HG02938 (cell line): ENCODE data around the gene CFAP161.

Source experiments
- ATAC-seq: cut with Tn5 transposase; IDR thresholded peaks from one replicate; pipeline ENCODE4 v1.9.1; 2021; ENCODE audit warnings: mild to moderate bottlenecking, moderate library complexity; ENCODE audit not compliant: unreplicated experiment

Gene CFAP161

DNA sequence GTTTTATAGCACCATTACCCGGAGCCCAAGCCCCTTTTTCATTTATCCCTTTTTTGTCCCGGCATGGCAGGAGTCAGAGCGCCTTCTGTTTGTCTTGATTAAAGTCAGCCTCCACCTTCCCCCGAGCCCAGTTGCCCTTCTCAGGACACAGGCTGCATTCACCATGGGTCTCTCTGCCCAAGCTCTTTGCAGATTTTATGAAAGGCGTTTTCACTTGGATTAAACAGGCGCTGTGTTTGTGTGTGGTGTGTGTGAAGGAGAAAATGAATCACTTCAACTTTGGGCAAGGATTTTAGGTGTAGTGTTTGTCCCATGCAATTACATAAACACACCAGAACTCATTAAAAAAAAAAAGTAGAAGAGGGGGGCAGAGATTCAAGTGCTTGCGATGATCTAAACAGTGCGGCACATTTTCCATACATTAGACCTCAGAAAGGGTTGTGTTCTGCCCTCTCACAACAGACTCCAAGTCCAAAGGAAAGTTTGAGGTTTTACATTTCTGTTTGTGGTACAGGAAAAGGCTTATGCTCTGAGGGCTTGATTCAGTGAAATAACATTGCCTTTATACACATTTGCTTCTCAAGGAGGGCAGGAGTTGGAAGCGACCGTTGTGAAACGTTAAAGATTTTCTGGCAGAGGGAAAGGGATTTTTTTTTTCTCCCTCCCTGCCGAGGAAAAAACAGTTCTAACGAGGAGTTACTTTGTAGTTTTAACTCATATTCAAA, 48.1 kb downstream of the CFAP161 start:
- no peak for ATAC-seq

DNA sequence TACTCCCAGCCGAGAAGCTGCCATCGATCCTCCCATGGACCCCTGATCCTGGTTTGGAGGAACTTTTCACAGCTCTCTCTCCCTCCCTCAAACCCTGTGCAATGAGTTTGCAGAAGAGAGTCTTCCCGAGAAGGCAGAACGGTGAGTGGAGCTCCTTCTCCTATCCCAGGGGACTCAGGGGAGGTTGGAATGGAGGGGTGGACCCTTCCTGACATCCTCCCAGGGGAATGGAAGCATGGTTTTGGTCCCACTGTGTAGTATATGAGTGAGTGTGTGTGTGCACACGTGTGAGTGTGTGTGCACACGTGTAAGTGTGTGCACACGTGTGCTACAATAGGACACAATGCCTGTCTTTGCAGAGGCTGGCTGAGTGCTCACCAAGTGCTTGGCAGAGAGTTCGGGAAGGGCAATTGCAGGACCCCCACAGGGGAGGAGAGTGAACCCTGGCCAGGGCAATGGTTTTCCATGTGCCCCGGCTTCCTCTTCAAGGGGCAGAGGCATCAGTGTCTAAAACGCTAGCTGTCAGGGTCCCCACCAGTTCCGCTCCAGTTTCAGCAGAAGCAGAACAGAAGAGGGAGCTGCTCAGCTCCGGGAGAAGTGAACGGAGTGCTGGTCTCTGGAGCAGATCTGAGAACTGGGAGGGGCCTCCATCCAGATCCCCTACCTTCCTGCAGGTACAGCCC, 48.8 kb downstream of the CFAP161 start:
- no peak for ATAC-seq

DNA sequence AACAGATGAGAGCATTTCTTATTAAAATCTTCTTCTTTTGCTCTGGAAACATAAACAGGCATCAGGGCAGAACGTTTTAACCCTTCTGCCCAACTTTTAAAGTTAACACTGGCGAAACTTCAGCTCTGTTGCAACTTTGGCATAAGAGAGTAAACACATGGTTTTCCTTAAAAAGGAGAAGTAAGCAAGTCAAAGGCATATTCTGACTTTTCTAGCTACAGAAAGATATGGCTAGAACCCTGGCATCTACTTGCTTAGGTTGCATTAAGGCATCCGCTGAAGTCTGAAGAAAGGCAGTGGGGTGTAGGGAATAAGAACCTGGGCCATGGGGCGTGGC, 49.3 kb downstream of the CFAP161 start:
- no peak for ATAC-seq

DNA sequence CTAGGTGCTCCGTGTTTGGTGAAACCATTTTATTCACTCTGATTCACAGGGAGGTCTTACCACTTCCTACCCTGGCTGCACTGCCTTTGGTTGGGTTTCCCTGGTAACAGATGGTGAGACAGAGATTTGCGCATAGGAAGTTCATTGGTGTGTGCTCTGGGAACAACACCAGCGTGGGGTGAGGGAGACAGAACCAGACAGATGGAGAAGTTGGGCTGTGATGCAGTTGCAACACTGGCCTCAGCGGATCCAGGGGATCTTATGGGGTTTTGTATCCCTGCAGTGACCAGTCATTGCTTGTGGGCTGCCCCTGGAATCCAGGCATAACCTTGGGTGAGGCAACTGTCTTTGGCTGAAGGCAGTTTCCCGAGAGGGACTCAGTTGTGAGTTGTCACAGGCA, 50.1 kb downstream of the CFAP161 start:
- no peak for ATAC-seq

DNA sequence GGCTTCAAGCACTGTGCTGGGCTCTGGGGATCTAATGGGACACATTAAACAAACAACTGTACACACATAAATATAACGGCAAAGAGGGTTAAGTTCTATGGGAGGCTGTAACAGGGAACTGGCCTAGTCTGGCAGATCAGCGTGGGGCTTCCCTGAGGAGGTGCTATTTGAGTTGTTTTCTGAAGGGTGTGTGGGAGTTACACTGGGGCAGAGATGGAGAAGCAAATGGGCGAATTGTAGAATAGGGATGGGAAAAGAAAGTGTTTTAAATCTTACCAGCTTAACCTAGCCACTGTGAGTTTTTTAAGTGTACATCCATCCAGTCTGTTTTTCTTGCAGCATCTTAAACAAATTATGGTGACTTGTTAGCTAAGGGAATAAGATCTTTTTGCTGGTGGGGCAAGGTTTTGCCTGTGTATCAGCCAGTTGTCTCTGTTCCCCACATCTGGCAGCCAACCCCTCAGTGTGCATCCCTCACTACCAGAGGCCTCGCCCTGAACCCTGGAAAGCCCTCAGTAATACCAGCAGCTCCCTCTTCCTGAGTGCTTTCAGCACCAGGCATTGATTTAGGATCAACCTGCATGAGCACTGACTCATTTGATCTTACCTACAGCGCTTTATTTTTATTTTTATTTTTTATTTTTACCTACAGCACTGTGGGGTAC, 51.7 kb downstream of the CFAP161 start:
- ATAC-seq, result no peak

DNA sequence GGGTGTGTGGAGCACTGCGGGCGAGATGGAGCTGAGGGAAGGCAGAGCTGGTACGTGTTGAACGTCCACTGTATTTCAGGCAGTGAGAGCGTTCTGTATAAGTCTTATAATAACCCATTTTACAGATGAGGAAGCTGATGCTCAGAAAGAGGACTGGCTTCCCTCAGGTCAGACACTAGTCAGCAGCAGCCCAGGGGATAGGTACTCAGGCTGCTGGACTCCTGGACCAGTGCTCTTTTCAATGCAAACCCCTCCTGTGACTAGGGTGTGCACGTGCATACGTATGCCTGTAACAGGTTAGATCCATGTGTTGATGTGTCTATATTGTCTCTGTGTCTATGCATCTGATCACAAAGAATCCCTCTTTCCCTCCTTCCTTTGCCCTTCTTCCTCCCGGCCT, 54.3 kb downstream of the CFAP161 start:
- no peak for ATAC-seq

DNA sequence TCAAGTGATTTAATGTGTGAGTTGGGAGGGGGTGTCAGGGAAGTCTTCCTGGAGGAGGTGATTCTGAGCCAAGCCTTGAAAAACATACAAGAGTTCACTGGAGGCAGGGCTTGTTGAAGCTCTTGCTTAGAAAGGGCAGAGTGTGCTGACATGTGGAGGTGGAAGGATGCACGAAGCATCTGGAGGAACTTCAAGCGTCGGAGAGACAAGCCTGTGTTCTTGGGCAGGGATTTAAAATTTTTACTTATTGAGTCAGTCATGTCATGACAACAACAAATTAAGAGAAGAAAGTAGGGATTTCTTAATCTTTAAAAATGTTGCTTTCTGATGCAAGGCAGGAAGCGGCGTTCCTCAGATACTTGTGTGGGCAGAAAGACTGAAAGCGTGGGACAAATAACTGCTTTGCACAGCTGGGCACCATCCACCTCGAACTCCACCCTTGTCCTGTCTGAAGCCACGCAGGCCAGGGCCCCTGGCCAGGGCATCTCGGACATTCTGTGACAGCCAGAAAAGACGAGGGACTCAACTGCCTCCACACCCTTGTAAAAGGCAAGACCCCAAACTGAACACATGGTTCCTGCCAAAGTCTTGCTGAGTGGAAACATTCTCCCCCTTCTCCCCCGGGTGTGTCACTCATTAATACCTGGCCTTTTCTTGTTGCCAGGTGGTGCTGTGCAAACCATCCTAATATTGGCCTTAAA, 55.7 kb downstream of the CFAP161 start:
- no peak for ATAC-seq

DNA sequence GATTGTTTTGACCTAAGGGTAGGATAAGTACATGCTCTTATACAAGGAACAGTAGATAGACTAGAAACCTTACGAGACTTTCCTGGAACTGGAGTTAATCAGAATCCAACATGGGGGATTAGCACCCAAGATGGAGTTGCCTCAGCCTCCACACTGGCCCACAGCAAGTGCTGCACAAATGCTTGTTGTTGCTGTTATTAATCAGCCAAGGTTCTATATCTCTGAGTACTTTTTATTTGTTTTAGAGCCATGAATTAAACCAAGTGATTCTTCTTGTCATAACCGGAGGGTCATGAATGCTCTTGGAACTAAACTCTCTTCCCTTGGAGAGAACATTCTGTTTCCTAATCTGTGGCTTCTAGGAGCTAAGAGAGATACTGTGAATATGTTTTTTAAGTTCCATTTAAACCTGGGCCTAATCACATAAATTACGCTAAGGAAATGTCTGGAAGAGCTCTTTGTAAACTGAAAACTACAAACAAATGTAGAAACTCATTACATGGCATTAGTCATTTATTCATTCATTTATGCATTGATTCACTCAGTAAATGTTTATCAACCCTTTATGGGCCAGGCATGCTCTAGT, 56.9 kb downstream of the CFAP161 start:
- no peak for ATAC-seq

DNA sequence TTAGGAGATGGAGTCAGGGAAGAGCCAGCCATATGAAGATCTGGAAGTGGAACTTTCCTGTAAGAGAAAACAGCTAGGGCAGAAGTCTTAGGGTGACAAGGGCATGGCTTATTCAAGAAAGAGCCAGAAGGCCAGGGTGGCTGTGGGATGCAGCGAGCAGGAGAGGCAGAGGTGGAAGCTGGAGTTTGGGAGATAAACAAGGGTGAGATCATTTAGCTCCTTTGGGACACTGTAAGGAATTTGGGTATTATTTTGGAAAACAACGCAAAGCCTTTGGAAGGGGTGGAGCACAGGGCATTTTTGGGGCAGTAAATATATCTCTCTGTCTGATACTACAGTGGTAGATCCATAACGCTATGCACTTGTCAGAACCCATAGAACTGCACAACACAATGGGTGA, 57.6 kb downstream of the CFAP161 start:
- no peak for ATAC-seq

DNA sequence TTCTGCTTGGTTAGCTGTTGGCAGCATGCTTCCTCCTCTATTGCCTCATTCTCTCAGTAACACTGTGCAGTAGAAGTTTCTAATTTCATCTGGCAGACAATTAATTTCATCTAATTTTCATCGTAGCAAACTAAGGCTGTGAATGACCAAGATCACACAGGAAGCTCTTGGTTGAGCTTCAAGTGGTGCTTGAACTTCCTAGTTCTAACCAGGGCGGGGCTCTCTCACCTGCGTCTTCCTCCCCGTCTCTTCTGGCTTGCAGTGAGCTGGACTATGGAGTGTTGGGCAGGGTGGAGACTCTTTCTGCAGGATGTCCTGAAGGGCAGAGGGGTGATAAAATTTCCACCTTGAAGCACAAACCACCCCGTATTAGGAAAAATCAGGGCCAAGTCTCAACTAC, 60.7 kb downstream of the CFAP161 start:
- ATAC-seq, result no peak

DNA sequence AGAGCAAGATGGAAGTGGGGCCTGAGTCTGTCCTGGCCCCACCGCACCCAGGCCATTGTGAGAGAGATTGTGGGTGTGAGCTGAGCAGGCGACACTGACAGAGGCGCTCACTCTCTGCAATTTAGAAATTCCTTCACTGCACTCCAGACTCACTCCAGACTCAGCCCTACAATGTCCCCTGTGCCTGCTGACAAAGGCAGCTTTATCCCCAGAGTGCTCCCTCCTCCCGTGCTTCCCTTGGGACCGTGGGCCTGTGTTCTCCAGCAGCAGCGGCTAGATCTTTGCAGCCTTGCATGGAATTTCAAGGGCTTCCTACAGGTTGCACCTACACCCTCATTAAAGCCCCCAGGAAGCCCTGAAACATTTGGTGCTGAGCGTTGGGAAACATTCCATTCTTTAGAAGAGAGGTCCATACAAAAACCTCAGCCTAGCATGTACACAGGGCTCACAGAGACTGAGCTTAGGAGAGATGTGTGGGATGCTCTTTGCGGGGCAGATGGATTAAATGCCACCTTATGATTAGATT, 61.3 kb downstream of the CFAP161 start:
- no peak for ATAC-seq

DNA sequence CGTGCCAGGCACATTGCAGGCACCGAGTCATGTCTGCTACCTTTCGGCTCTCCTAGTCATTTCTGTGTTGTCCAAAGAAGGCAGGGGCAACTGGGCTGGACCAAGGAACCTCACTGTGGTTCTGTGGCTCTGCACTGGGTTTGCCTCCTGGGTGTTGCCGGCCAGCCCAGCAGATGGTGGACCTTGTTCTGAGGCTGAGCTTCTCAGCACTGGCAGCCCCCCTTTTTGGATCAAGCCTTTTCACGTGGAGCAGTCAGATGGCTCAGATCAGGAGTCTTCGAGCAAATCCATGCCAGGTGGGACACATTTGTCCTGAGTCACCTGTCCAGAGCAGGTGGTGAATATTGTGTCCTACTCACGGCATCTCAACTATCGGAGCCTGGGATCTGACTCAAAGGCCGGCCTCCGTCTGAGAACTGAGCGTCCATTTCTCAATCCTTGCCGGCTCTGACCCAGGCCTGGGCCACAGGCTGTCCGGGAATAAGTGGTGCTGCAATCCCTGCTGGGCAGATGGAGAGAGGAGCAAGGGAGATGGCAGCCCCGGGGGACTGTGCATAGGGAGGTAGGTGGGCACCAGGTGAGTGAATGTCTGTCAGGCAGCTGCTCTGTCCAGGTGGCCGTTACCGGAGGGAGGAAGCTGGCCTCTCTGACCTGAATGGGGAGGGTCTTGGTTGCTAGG, 62.6 kb downstream of the CFAP161 start, which contains the start of gene IL16:
Gene IL16 (plus strand): TSS at position 304 of the 679 bp plus-strand sequence. CDS start 28,521 bp downstream, outside the sequence.
- no peak for ATAC-seq

DNA sequence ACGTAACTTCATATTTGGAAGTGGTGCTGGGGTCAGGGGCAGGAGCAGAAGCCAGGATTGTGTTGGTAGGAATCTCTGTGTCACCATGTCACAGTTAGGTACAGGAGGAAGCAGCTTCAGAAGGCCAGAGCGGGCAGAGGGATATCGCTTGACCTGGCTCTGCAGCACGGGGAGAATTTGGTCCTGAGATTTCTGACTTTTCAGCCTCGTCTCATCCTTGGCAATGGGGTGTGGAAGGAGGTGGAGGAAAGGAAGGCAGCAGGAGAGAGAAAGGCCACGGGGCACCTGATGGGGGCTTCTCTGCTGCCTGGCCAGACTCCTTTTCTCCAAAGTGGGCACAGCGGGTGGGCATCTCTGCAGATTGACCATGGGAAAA, 63.2 kb downstream of the CFAP161 start:
- no peak for ATAC-seq

DNA sequence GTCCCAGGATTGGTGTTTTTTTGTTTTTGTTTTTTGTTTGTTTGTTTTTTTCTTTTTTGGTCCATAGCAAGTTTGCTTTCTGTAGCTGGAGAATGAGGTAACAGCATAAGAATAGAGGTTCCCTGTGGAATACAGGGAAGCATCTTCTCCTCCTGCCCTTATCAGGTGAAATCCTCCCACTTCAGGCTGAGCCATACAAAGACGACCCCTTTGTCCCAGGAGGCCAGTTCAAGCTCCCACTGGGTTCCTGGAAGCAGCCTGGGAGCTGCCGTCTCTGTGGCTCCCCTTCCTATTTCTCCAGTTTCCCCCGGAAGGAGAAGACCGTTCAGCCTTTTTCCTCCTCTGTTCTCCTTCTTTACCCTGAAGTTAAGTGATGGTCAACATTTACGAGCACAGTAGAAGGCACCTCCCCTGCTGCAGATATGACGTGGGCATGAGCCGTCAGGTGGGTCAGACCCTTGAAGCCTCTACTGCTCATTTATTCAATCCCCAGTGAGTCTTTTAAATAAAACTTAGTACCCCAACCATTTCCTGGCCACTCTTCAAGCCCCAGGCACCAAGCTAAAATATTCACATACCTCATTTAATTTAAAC, 63.7 kb downstream of the CFAP161 start:
- no peak for ATAC-seq
